WTC11 (cell line): ENCODE data around the gene LAMC3. TPM values are rescaled to one million over a fixed set of nuclear protein-coding genes. Genes with fewer than 3 reads are reported as not detected.

Source experiments
- ATAC-seq: fragments of 200-7000 bp; cut with Tn5 transposase; 2 replicates; pipeline ENCODE4 v1.10.0; 2021; ENCODE audit warnings: mild to moderate bottlenecking, moderate library complexity
- CTCF ChIA-PET: fragments of 300-600 bp; sonication (Branson Sonifier 250); formaldehyde crosslinking; loops from one replicate; lab custom pipeline; 2021; ENCODE audit warnings: antibody characterized with exemption; lab: Charles Lee
- POLR2A ChIA-PET: fragments of 350-600 bp; sonication (Branson Sonifier 250); formaldehyde crosslinking; loops from one replicate; lab custom pipeline; 2021; ENCODE audit warnings: antibody characterized with exemption; lab: Charles Lee
- DNase-seq: peaks from one replicate; pipeline ENCODE4 v3.0.0; 2021; ENCODE audit warnings: low spot score
- H3K27ac Mint-ChIP-seq: 2 replicates; pipeline ENCODE4 v1.8.0; 2021; ENCODE audit warnings: mixed read lengths
- H3K27me3 Mint-ChIP-seq: 2 replicates; pipeline ENCODE4 v1.8.0; 2021; ENCODE audit warnings: low read depth, mild to moderate bottlenecking, moderate library complexity, mixed read lengths
- H3K36me3 Mint-ChIP-seq: 2 replicates; pipeline ENCODE4 v1.8.0; 2021; ENCODE audit warnings: mixed read lengths
- H3K4me1 Mint-ChIP-seq: 2 replicates; pipeline ENCODE4 v1.8.0; 2022; ENCODE audit warnings: mixed read lengths
- H3K4me3 Mint-ChIP-seq: 2 replicates; pipeline ENCODE4 v1.8.0; 2021; ENCODE audit warnings: mild to moderate bottlenecking, moderate library complexity, mixed read lengths
- H3K9me3 Mint-ChIP-seq: 2 replicates; pipeline ENCODE4 v1.8.0; 2021; ENCODE audit warnings: mixed read lengths
- ATF6 ChIP-seq: sonication (generic); formaldehyde crosslinking; IDR thresholded peaks from 2 replicates; pipeline ENCODE4 v1.8.1; 2023; ENCODE audit warnings: mild to moderate bottlenecking, missing genetic modification reagents
- CREB1 ChIP-seq: sonication (generic); formaldehyde crosslinking; IDR thresholded peaks from 2 replicates; pipeline ENCODE4 v1.8.0; 2023; ENCODE audit warnings: mild to moderate bottlenecking, missing genetic modification reagents
- CREM ChIP-seq: sonication (generic); formaldehyde crosslinking; IDR thresholded peaks from 2 replicates; pipeline ENCODE4 v1.8.1; 2022; ENCODE audit warnings: mild to moderate bottlenecking, missing genetic modification reagents, moderate library complexity
- ESRRA ChIP-seq: sonication (generic); formaldehyde crosslinking; IDR thresholded peaks from 2 replicates; pipeline ENCODE4 v1.8.1; 2022; ENCODE audit warnings: mild to moderate bottlenecking, missing genetic modification reagents, borderline replicate concordance
- GTF2I ChIP-seq: fragments of 250-450 bp; sonication (Bioruptor Pico); conservative IDR thresholded peaks from 2 replicates; pipeline ENCODE4 v1.4.0; 2021; ENCODE audit warnings: mild to moderate bottlenecking
- KAT7 ChIP-seq: sonication (generic); formaldehyde crosslinking; IDR thresholded peaks from 2 replicates; pipeline ENCODE4 v1.8.1; 2023; ENCODE audit warnings: missing genetic modification reagents, mild to moderate bottlenecking, borderline replicate concordance
- MAX ChIP-seq: sonication (generic); formaldehyde crosslinking; IDR thresholded peaks from 2 replicates; pipeline ENCODE4 v1.8.0; 2022; ENCODE audit warnings: mild to moderate bottlenecking, missing genetic modification reagents
- RORB ChIP-seq: fragments of 250-450 bp; sonication (Bioruptor Pico); IDR thresholded peaks from 2 replicates; pipeline ENCODE4 v1.9.0; 2021; ENCODE audit warnings: mild to moderate bottlenecking
- ZBTB21 ChIP-seq: sonication (generic); formaldehyde crosslinking; IDR thresholded peaks from 2 replicates; pipeline ENCODE4 v1.8.1; 2023; ENCODE audit warnings: mild to moderate bottlenecking, missing genetic modification reagents, borderline replicate concordance
- ZNF121 ChIP-seq: sonication (generic); formaldehyde crosslinking; IDR thresholded peaks from 2 replicates; pipeline ENCODE4 v1.8.0; 2023; ENCODE audit warnings: missing genetic modification reagents
- ZNF317 ChIP-seq: sonication (generic); formaldehyde crosslinking; IDR thresholded peaks from 2 replicates; pipeline ENCODE4 v1.8.1; 2023; ENCODE audit warnings: low read depth, mild to moderate bottlenecking, moderate library complexity, missing genetic modification reagents, borderline replicate concordance
- ZNF416 ChIP-seq: fragments of 250-450 bp; sonication (Bioruptor Pico); IDR thresholded peaks from 2 replicates; pipeline ENCODE4 v1.9.0; 2021; ENCODE audit warnings: mild to moderate bottlenecking, inconsistent platforms
- ZNF423 ChIP-seq: fragments of 250-450 bp; sonication (Bioruptor Pico); IDR thresholded peaks from 2 replicates; pipeline ENCODE4 v2.1.2; 2022; ENCODE audit warnings: mild to moderate bottlenecking, moderate library complexity
- total RNA-seq: library from RNA; stranded (reverse); gene quantifications from 3 replicates; pipeline ENCODE4 v1.2.3, GENCODE V29; 2021
- TF ChIP-seq, protein P1 (sequence below): sonication (generic); formaldehyde crosslinking; IDR thresholded peaks from 2 replicates; pipeline ENCODE4 v1.8.0; 2022; ENCODE audit warnings: missing genetic modification reagents
- TF ChIP-seq, protein P2 (sequence below): sonication (generic); formaldehyde crosslinking; IDR thresholded peaks from 2 replicates; pipeline ENCODE4 v1.8.1; 2022; ENCODE audit warnings: missing genetic modification reagents, borderline replicate concordance
- TF ChIP-seq, protein P3 (sequence below): sonication (generic); formaldehyde crosslinking; IDR thresholded peaks from 2 replicates; pipeline ENCODE4 v1.8.1; 2023; ENCODE audit warnings: mild to moderate bottlenecking, missing genetic modification reagents, borderline replicate concordance
- TF ChIP-seq, protein P4 (sequence below): sonication (generic); formaldehyde crosslinking; IDR thresholded peaks from 2 replicates; pipeline ENCODE4 v1.8.0; 2022; ENCODE audit warnings: mild to moderate bottlenecking, missing genetic modification reagents

The LAMC3 gene
- total RNA-seq, 1 experiment from 2014 or later: 50.9 TPM

DNA sequence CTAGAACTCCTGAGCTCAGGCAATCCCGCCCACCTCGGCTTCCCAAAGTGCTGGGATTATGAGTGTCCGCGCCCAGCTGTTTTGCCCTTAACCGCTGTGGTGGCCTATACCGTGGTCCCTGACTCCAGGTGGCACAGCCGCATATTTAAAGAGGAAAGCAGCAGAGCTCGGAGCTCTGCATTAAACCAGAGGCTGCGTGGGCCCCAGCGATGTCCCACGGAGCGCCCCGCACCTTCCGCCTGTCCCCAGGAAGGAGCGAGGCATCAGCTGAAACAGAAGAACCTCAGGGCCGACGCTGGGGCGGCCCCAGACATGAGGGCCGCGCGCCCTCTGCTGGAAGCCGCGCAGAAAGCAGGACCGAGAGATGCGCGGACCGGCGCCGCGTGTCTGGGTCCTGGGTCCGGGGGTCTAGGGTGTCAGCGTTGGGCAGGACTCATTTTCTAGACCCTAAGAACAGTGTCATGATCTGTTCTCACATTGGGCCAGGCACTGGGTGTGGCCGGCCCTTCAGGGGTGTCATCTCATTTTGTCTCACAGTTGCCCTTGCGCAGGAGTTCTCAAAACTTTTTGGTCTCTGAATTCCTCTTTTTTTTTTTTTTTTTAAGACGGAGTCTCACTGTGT, 37.7 kb downstream of the LAMC3 start (continued):
- TF ChIP-seq, protein P1, sequence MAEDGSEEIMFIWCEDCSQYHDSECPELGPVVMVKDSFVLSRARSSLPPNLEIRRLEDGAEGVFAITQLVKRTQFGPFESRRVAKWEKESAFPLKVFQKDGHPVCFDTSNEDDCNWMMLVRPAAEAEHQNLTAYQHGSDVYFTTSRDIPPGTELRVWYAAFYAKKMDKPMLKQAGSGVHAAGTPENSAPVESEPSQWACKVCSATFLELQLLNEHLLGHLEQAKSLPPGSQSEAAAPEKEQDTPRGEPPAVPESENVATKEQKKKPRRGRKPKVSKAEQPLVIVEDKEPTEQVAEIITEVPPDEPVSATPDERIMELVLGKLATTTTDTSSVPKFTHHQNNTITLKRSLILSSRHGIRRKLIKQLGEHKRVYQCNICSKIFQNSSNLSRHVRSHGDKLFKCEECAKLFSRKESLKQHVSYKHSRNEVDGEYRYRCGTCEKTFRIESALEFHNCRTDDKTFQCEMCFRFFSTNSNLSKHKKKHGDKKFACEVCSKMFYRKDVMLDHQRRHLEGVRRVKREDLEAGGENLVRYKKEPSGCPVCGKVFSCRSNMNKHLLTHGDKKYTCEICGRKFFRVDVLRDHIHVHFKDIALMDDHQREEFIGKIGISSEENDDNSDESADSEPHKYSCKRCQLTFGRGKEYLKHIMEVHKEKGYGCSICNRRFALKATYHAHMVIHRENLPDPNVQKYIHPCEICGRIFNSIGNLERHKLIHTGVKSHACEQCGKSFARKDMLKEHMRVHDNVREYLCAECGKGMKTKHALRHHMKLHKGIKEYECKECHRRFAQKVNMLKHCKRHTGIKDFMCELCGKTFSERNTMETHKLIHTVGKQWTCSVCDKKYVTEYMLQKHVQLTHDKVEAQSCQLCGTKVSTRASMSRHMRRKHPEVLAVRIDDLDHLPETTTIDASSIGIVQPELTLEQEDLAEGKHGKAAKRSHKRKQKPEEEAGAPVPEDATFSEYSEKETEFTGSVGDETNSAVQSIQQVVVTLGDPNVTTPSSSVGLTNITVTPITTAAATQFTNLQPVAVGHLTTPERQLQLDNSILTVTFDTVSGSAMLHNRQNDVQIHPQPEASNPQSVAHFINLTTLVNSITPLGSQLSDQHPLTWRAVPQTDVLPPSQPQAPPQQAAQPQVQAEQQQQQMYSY: no peak
- TF ChIP-seq MAX (CRISPR knock-in tag): peak; percentile 73; the same call in 1 of the 2 replicates

DNA sequence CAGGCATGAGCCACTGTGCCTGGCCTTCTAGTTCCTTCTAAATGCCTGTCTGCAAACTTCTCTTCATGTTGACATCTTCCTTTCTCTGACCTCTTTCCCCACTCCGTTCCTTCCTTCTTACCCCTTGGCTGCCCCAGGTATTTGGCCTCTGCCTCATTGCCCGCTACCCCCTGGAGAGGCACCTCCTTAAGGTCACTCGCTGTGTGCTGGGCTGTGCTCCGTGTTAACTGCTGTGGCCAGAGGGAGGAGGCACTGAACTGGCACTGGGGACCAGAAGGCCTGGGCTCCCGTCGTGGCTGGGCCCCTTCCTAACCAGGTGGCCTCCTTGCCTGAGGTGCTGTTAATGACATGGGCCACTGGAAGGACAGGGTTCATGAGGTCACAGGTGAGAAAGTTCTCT, 39.4 kb downstream of the LAMC3 start:
- TF ChIP-seq, protein P2, sequence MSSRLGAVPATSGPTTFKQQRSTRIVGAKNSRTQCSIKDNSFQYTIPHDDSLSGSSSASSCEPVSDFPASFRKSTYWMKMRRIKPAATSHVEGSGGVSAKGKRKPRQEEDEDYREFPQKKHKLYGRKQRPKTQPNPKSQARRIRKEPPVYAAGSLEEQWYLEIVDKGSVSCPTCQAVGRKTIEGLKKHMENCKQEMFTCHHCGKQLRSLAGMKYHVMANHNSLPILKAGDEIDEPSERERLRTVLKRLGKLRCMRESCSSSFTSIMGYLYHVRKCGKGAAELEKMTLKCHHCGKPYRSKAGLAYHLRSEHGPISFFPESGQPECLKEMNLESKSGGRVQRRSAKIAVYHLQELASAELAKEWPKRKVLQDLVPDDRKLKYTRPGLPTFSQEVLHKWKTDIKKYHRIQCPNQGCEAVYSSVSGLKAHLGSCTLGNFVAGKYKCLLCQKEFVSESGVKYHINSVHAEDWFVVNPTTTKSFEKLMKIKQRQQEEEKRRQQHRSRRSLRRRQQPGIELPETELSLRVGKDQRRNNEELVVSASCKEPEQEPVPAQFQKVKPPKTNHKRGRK: no peak
- TF ChIP-seq, protein P1: no peak
- TF ChIP-seq CREB1 (CRISPR knock-in tag) (no peak), ZNF423 (no peak), ZNF416 (CRISPR knock-in tag) (no peak), KAT7 (CRISPR knock-in tag) (no peak), ZBTB21 (CRISPR knock-in tag) (no peak), ZNF317 (CRISPR knock-in tag) (no peak), RORB (CRISPR knock-in tag) (no peak), CREM (CRISPR knock-in tag) (no peak), GTF2I (CRISPR knock-in tag) (no peak), ESRRA (CRISPR knock-in tag) (no peak), ATF6 (no peak), MAX (CRISPR knock-in tag) (no peak), ZNF121 (CRISPR knock-in tag) (no peak)
- TF ChIP-seq, protein P3, sequence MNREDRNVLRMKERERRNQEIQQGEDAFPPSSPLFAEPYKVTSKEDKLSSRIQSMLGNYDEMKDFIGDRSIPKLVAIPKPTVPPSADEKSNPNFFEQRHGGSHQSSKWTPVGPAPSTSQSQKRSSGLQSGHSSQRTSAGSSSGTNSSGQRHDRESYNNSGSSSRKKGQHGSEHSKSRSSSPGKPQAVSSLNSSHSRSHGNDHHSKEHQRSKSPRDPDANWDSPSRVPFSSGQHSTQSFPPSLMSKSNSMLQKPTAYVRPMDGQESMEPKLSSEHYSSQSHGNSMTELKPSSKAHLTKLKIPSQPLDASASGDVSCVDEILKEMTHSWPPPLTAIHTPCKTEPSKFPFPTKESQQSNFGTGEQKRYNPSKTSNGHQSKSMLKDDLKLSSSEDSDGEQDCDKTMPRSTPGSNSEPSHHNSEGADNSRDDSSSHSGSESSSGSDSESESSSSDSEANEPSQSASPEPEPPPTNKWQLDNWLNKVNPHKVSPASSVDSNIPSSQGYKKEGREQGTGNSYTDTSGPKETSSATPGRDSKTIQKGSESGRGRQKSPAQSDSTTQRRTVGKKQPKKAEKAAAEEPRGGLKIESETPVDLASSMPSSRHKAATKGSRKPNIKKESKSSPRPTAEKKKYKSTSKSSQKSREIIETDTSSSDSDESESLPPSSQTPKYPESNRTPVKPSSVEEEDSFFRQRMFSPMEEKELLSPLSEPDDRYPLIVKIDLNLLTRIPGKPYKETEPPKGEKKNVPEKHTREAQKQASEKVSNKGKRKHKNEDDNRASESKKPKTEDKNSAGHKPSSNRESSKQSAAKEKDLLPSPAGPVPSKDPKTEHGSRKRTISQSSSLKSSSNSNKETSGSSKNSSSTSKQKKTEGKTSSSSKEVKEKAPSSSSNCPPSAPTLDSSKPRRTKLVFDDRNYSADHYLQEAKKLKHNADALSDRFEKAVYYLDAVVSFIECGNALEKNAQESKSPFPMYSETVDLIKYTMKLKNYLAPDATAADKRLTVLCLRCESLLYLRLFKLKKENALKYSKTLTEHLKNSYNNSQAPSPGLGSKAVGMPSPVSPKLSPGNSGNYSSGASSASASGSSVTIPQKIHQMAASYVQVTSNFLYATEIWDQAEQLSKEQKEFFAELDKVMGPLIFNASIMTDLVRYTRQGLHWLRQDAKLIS (CRISPR knock-in tag): no peak
- TF ChIP-seq, protein P4, sequence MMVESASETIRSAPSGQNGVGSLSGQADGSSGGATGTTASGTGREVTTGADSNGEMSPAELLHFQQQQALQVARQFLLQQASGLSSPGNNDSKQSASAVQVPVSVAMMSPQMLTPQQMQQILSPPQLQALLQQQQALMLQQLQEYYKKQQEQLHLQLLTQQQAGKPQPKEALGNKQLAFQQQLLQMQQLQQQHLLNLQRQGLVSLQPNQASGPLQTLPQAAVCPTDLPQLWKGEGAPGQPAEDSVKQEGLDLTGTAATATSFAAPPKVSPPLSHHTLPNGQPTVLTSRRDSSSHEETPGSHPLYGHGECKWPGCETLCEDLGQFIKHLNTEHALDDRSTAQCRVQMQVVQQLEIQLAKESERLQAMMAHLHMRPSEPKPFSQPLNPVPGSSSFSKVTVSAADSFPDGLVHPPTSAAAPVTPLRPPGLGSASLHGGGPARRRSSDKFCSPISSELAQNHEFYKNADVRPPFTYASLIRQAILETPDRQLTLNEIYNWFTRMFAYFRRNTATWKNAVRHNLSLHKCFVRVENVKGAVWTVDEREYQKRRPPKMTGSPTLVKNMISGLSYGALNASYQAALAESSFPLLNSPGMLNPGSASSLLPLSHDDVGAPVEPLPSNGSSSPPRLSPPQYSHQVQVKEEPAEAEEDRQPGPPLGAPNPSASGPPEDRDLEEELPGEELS (CRISPR knock-in tag): no peak
- H3K36me3 Mint-ChIP-seq: peaks cover 9% of the 10 kb centered on the region
- no peaks in the 10 kb centered on the region for H3K4me1 Mint-ChIP-seq
- ChIA-PET POLR2A (no interaction called here), CTCF (interaction anchor here (0.6 to 1.4 kb wide), 3 partner anchors 50 to 300 kb away, joined by 3 to 5 read pairs (median 3); no protein-coding TSS in a partner anchor)
- H3K27me3 Mint-ChIP-seq: no peaks in the 10 kb centered on the region
- no peak overlapping the region for H3K4me3 Mint-ChIP-seq
- DNase-seq (no peak), ATAC-seq (no peak)
- no peaks in the 10 kb centered on the region for H3K9me3 Mint-ChIP-seq
- no peak overlapping the region for H3K27ac Mint-ChIP-seq
